ENCODE measurements around the gene VPS4A.
A peak's percentile ranks its signal among the peaks of the same experiment; 100 is the strongest.

The VPS4A gene

DNA sequence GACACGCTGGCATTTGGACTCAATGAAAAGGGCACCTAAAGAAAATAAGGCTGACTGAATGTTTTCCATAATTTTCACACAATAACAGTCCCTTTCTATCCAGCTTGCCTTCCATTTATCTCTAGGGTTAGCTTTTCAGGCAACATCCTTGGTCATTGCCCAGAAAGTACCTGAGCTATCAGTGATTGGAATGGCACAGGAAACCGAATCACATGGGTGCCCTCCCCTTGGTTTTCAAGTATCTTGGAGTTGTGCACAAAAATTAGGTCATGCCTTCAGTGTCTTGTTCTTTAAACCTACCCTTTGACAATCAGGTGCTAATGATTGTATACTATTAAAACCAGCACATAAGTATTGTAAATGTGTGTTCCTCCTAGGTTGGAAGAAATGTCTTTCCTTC, 3.3 kb upstream of the VPS4A start:
- no peak for DNase-seq

DNA sequence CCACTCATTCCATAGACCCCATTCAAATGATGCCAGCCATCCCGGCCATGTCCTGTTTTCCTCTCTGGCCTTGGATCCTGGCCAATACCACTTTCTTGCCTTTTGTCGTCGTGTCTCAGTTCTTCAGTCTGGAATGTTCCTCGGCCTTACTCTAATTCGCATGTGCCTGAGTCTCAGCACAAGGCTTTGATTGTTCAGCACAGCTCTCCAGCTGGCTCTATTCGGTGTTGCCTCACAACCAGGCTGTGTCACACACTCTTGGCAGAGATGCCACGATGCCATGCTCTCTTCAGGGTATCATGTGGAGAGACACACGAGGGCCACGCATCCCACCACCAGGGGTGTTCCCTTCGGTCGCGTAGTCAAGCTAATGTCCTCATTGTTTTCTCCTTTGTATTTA, 1.8 kb upstream of the VPS4A start:
- no peak for DNase-seq

DNA sequence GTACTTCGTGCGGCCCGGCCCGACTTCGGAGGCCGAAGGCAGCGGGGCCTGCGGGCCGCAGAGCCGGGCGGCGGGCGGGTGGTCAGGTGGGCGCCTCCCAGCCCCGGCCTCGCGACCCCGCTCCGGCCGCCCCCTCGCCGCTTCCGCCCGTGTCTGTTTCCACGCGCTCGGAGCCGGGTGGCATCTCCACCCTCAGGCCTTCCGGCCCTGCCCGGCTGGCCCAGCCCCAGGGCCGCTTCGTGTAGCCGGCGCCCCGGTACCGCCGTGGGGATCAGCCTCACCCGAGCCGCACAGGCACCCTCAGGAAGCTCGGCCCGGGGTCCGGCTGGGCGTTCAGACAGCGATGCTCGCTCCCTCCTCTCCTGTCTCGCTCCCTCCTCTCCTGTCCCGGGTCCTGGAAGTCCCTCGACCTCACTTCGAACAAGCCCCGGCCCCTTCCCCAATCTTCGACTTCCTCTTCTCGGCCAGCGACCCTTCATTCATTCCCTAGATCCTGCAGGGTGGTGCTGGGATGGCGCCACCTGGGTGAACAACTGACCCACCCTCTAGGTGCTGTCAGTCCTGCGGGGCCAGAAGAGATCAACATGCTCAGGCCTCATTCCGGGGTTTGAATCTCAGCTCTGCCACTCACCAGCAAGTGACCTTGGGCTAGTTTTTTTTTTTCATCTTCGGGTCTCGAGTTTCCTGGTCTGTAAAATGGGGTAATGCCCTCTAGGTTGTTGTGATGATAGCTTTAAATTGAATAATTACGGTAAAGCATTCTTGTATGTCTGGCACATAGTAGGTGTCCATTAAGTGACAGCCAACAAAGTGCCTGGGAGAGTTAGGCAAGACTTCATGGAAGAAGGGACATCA, 610 bp downstream of the VPS4A start:
- peak; percentile 21 for DNase-seq

DNA sequence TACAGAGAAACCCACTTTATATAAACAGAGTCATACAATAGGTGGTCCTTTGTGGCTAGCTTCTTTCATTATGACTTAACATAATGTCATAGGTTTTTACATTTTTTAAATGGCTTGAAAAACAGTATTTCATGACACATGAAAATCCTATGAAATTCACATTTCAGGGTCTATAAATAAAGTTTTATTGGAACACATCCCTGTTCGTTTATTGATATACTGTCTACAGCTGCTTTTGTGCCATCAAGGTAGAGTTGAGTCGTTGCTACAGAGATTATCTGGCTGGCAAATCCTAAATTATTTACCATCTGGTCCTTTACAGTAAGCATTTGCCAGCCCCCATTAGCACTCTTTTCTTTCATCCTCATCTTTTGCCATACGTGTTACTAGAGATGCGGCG, 2.3 kb downstream of the VPS4A start:
- no peak for DNase-seq

DNA sequence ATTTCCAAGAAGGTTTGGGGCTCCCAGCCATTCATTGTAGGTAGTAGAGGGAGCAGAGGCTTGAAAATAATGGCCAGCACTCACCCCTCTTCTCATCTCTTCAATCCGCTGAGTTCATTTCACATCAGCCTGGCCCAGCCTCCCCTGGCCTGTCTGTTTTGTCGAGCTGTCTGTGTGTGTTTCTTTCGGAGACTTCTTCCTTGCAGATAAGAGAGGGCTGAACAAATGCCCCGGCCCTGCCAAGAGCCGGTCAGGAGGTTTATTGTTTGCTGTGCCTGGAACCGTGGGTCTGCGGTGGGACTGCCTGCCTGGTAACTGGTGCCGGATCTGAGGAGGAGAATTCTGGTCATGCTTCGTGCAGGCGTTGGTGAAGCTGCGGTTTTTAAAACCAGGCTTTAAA, 3.4 kb downstream of the VPS4A start:
- DNase-seq = no peak

DNA sequence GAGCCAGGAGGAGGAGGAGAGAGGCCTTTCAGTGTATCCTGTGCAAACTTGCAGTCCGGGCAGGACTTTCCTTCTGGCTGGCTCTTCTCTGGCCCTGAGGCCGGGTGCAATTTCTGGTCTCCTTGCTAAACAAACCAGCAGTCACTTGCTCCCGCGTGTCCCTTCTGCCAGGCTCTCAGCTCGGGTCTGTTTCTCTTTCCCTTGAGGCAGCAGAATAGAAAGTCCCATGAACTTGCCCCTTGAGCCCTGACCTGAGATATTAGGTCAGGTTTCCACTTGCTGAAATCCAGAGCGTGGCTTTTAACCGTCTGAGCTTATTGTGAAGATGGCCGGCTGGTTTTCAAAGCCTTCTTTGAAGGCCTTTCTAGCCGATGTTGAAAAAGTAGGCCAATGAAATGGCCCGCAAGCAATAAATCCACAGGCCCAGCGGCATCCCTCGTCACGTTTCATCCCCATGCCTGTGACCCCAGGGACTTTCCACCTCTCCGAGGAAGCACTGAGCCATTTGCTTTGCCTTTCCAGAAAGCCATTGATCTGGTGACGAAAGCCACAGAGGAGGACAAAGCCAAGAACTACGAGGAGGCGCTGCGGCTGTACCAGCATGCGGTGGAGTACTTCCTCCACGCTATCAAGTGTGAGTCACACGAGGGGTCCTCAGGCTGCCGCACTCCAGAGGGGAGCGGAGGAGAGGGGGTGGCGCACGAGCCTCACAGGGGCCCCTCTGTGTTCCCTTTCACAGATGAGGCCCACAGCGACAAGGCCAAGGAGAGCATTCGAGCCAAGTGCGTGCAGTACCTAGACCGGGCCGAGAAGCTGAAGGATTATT, 4.5 kb downstream of the VPS4A start:
- DNase-seq = no peak

DNA sequence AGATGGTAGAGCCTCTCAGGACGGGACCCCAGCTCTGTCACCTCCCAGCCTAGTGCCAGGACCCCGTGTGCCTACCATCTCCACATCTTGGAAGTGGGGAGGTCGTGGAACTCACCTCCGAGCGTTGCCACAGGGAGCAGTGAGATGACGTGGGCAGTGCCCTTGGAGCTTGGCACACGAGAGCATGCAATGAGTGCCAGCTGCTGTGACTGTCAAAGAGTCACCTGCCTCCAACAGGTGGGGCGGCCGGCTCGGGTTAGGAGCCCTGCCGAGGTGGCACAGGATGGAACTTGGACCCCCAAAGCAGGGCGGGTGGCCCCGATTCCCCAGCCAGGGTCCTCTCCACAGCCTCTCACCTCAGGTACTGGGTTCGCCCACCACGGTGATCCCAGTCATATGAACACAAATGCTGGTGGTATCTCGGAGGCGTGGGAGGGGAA, 5.5 kb downstream of the VPS4A start:
- no peak for DNase-seq

DNA sequence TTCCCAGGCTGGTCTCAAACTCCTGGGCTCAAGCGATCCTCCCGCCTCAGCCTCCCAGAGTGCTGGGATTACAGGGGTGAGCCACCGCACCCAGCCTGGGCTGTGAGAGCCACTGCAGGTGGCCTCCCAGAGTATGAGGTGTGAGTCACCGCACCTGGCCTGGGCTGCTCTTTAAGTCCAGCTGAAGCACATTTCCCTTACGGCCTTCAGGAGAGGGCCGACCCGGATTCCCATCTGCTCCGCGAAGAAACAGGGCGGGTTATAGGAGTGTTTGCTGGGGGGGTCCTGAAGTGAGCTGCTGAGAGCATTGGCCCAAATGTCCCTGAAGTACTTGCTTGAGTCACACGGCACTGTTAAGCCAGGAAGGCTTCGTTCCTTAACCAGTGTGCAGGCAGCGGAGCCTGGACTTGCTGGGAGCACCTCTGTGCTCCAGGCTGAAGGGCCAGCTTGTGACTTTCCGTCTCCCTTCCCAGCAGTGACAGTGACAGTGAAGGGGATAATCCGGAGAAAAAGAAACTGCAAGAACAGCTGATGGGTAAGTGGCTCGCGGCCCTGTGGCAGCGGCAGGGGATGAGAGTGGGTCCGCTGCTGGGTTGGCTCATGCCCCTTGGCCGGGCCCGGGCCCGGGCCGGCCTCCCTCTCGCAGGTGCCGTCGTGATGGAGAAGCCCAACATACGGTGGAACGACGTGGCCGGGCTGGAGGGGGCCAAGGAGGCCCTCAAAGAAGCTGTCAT, 7.2 kb downstream of the VPS4A start:
- no peak for DNase-seq

DNA sequence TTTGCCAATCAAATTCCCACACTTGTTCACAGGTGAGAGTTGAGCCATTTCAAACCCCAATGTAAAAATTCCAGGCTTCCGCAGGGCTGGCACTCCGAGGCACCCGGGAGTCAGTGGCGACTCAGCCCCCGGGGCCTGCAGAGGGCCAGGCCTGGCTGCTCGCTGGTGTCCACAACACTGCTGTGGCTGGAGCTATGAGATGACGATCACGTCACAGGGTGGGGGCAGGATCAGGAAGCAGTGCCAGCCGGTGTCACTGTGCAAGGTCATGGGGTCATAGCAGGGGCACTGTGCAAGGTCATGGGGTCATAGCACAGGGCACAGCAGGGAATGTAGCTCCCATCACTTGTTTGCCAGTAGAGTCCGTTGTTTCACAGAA, 7.8 kb downstream of the VPS4A start:
- DNase-seq = no peak

DNA sequence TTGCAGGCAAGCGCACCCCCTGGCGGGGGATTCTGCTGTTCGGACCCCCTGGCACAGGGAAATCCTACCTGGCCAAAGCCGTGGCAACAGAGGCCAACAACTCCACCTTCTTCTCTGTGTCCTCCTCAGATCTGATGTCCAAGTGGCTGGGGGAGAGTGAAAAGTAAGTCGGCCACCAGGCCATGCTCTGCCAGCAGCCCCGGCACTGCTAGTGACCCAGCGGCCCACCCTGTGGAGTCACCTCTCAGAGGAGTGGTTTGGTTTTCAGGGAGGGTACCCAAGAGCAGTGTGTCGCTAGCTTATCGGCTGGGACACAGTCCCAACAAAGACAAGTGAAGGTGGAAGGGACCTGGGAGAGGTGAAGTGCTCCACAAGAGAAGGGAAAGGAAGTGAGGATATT, 8.2 kb downstream of the VPS4A start:
- no peak for DNase-seq

DNA sequence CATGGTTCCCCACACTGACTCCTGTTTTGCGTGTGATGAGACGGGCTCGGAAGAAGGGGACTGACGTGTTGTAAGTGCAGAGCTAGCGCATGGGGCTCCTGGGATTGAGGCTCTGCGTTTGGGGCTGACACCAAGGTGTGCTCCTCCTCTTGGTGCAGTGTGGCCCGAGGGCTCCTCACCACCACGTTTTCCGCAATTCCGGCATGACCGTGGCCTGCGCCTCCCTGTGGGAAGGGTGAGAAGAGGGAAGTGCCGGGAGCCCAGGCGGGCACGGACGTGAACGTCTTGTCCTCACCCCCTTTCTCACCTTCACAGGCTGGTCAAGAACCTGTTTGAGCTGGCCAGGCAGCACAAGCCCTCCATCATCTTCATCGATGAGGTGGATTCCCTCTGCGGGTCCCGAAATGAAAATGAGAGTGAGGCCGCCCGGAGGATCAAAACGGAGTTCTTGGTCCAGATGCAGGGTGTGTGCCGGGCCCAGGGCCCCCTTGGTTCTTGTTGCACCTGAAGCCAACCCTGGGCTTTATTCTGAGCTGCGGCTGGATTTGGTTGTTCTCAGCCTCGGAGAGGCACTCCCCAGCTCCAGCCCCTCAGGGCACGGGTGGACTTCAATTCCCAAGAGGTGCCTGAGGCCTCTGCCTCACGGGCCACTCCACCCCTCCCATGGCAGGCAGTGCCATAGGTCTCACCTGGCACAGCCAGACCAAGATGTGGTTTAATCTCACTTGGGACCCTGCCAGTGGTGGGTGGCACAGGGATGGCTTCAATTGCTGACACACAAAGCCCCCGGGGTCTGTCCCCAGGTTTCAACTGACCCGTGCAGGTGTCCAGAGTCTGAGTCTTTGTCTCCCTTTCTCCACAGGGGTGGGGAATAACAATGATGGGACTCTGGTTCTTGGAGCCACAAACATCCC, 8.9 kb downstream of the VPS4A start:
- DNase-seq = no peak

DNA sequence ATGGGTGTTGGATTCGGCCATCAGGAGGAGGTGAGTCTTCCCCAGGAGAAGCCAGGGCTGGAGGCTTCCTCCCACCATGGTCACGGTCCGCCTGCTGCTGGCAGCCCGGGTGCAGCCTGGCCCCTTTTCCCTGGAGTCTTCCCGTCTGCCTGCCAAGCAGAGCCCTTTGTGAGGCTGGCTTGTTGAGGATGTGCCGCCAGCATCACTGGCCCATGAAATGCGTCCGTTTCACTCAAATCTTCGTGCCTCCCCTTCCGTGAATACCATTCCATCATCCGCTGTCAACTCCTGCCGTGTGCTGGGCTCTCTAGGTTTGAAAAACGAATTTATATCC, 9.6 kb downstream of the VPS4A start:
- DNase-seq = no peak

DNA sequence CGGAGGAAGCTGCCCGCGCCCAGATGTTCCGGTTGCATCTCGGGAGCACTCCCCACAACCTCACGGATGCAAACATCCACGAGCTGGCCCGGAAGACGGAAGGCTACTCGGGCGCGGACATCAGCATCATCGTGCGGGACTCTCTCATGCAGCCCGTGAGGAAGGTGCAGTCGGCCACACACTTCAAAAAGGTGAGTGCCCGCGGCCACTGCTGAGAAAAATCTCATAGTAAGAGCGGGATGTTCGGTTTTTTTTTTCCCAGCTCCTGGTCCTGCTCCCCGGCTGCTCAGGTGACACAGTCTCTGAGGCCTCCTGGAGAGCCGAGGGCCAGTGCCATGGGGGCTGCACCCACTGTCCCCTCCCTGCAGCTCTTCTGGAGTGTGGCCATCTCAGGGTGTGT, 9.9 kb downstream of the VPS4A start:
- no peak for DNase-seq

DNA sequence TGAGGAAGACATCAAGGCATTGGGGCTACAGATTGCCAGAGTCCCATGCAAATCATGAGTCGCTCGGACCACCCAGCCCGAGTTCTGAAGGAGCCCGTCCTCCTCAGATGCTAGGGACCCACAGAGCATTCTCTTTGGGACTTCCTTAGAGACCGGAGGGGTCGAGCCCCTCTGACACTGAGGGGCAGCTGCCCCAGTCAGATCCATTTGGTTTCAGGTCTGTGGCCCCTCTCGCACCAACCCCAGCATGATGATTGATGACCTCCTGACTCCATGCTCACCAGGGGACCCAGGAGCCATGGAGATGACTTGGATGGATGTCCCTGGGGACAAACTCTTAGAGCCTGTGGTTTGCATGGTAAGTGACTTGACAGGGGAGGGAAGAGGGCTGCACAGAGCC, 11.2 kb downstream of the VPS4A start:
- DNase-seq = no peak

DNA sequence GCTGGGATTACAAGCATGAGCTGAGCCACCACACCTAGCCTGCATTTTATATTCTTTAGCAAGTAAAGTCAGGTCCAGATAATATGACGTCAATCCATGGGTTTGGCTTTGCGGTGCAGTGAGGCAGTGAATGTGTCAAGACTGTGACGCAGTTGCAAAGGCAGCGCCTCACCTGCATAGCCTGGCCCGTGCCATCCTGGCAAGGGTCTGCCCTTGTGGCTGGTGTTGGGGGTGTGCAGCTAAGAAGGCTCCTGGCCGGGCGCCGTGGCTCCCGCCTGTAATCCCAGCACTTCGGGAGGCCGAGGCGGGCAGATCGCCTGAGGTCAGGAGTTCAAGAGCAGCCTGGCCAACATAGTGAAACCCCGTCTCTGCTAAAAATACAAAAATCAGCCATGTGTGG, 12.3 kb downstream of the VPS4A start:
- DNase-seq = no peak

DNA sequence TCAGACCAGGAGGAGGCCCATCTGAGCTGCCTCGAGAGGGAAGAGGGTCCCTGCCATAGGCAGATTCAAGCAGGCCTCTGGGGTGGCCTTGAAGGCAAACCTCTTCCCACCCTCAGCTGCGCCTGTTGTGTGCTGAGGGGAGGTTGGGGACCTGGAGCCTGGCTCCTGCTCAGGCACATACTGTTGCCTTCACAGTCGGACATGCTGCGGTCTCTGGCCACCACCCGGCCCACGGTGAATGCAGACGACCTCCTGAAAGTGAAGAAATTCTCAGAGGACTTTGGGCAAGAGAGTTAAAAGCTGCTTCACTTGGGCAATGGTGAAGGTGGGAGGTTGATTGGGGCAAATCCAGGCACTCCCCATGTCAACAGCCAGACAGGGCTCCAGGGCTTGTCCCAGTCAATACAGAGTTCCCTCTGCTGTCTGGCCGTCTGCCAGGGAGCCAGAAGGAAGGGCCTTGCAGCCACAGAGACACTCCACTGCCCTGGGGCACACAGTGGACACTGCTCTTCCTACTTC, 12.9 kb downstream of the VPS4A start:
- DNase-seq = no peak

DNA sequence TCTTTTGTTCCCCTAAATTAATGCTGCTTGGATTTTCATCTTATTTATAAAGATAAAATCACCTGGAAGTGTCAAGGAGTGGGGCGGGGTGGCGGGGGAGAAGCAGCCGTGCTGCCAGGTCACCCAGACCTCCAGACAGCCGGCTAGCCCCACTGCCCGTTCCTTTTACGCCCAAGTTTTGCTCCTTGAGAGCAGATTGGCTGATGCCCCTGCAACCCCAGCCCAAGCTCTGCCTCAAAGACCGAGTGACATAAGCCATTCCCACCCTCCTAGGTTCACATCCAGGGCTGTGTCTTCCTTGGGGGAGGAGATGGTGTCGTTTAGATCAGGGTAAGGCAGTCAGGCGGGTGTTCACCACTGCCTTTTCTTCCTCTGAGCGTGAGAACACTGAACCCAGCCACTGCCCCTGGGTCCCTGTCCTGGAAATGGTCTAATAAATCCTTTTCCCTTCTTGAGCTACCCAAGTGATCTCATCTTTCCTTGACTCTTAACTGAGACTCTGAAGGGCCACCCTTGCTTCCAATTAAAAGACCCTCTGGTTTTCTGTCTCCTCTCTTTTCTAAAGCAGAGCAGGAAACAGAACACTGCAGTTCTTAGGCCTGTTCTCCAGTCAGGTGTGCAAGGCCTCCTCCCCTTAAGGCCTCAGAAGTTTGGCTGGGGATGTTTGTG, 13.6 kb downstream of the VPS4A start:
- no peak for DNase-seq

DNA sequence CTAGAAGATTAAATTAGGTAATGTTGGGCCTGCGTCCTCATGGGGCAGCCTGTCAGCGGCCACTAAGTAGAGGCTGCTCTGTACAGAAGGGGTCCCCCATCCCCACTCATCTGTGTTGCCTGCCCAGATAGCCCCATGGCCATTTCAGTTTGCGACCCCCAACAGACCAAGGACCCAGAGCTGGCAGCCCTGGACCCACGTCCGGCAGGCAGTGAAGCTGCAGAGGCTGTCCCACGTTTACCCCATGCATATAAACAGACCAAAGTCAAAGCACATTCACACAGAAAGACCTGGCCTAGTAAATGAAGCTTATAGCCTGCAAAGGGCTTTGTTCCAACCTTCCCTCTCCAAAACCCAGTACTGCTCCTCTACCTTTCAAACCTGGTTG, 14.6 kb downstream of the VPS4A start:
- DNase-seq = no peak

DNA sequence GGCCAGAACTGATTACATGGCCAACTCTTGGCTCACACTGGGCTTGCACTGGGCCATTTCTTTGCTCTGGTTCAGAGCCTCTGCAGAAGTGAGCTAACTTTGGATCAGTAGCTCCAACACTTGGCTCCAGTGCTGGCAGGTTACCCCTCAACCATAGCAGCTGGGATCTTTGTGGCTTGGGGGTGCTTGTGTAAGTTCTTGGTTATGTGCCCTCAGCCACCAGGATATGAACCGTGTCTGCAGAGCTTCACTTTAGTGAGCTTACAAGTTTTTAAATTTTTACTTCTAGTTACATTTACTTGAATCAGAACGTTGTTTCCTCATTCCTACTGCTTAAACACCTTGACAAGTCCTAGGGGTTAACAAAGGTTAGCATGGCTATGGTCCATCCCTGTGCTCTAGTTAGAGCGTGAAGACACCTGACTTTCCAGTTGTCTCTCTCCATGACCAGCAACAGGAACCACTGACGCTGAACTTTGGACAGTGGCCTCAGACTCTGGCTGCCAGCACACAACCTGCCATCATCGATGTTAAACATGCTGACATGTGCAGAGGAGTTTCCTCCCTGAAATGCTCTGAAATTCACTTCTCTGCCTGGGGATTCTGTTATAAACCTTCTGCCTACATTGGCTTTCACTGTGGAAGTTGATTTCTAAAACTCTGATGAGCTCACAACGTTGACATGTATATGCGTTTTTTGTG, 15.2 kb downstream of the VPS4A start:
- DNase-seq = no peak

DNA sequence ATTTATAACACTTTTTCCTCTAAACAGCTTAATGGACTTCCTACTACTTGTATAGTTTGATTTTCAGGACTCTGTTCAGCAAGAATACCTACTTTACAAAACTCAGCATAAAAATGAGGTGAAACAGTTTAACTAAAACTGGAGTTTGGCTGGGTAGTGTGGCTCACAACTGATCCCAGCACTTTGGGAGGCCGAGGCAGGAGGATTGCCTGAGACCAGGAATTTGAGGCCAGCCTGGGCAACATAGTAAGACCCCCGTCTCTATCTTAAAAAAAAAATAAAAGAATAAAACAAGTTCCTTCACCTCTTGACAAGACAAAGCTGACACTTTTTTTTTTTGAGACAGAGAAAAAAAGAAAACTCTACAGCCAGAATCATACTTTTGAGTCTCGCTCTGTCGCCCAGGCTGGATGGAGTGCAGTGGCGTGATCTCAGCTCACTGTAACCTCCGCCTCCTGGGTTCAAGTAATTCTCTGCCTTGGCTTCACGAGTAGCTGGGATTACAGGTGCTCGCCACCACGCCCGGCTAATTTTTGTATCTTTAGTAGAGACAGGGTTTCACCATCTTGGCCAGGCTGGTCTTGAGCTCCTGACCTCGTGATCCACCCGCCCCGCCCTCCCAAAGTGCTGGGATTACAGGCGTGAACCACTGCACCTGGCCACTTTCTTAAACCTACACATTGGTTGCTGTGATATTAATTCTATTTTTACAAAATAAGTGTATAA, 16.6 kb downstream of the VPS4A start:
- DNase-seq = no peak
